HG03575 (cell line): Measurements from ENCODE around the gene SLC20A1.
A peak's percentile ranks its signal among the peaks of the same experiment; 100 is the strongest.
"Not testable (repeated sequence)": the region's sequence is repeated elsewhere in the genome, so short reads cannot be mapped to it uniquely, and the experiment has no call there.

ENCODE experiments used
- ATAC-seq: cut with Tn5 transposase; IDR thresholded peaks from one replicate; pipeline ENCODE4 v1.9.1; 2021; ENCODE audit not compliant: unreplicated experiment, insufficient number of reproducible peaks, low FRiP score; ENCODE audit errors: extremely low read depth

The SLC20A1 gene

GRCh38 chr2:112645310-112646101 lies at the start of gene SLC20A1:
SLC20A1 (plus strand) TSS chr2:112645939; CDS start chr2:112646829, 890 bp downstream.
- peak; percentile 71 for ATAC-seq

GRCh38 chr2:112597537-112598322 lies 48.0 kb upstream of the SLC20A1 start:
- no peak for ATAC-seq

- no peak for ATAC-seq
Observed at GRCh38 chr2:112600634-112601033, 45.1 kb upstream of the SLC20A1 start.

- ATAC-seq = no peak
Observed at GRCh38 chr2:112601754-112602153, 44.0 kb upstream of the SLC20A1 start.

- no peak for ATAC-seq
Observed at GRCh38 chr2:112602917-112603316, 42.8 kb upstream of the SLC20A1 start.

GRCh38 chr2:112603731-112604130 lies 42.0 kb upstream of the SLC20A1 start:
- ATAC-seq = no peak

GRCh38 chr2:112604952-112605351 lies 40.8 kb upstream of the SLC20A1 start:
- no peak for ATAC-seq

- no peak for ATAC-seq
Observed at GRCh38 chr2:112605926-112606325, 39.8 kb upstream of the SLC20A1 start.

- no peak for ATAC-seq
Observed at GRCh38 chr2:112606547-112606946, 39.2 kb upstream of the SLC20A1 start.

- no peak for ATAC-seq
Observed at GRCh38 chr2:112607680-112608438, 37.9 kb upstream of the SLC20A1 start.

- ATAC-seq = not testable (repeated sequence)
Observed at GRCh38 chr2:112609320-112609719, 36.4 kb upstream of the SLC20A1 start.

GRCh38 chr2:112612283-112612682 lies 33.5 kb upstream of the SLC20A1 start:
- ATAC-seq = not testable (repeated sequence)

GRCh38 chr2:112614201-112614840 lies 31.4 kb upstream of the SLC20A1 start:
- no peak for ATAC-seq

GRCh38 chr2:112615051-112615450 lies 30.7 kb upstream of the SLC20A1 start:
- no peak for ATAC-seq

GRCh38 chr2:112615798-112616197 lies 29.9 kb upstream of the SLC20A1 start:
- not testable (repeated sequence) for ATAC-seq

- no peak for ATAC-seq
Observed at GRCh38 chr2:112618383-112618782, 27.4 kb upstream of the SLC20A1 start.

GRCh38 chr2:112621790-112622527 lies 23.8 kb upstream of the SLC20A1 start:
- ATAC-seq = no peak

GRCh38 chr2:112622528-112622849 lies 23.2 kb upstream of the SLC20A1 start:
- no peak for ATAC-seq
